ENCODE data around the gene TTC9.

GRCh38 chr14:70645892-70646291, 4.2 kb downstream of the TTC9 start:
- TF ChIP-seq CBX1 (IDR thresholded peaks at IDR 0.05; ENCODE audit: low read depth) (no peak), SPI1 (IDR thresholded peaks at IDR 0.05; ENCODE audit: borderline replicate concordance, low read depth, low read length) (no peak), BHLHE40 (IDR thresholded peaks at IDR 0.05; ENCODE audit: low read length) (no peak), IRF1 (CRISPR knock-in tag; IDR thresholded peaks at IDR 0.05; ENCODE audit: borderline replicate concordance) (no peak)
